Heart left ventricle (tissue), 16 donors: ENCODE data around the gene GTPBP10. TPM values are rescaled to one million over a fixed set of nuclear protein-coding genes. Genes with fewer than 3 reads are reported as not detected.

Experiments
- ATAC-seq, 4 donors: fragments of 200-7000 bp; cut with Tn5 transposase; one replicate each; pipeline ENCODE4 v1.9.1; 2020 to 2022; ENCODE audit warnings: moderate library complexity in 4 of 4, mild to moderate bottlenecking in 3 of 4, moderate number of reproducible peaks in 1 of 4
- DNase-seq, 5 donors: peaks; one replicate each; pipeline ENCODE4 v3.0.0-alpha.2; 2020
- H3K27ac ChIP-seq, 12 donors: fragments of 200-600 bp; sonication (generic) in 4 of 12; one replicate each; pipeline versions ENCODE4 v1.5.0 to v1.8.0; 2016 to 2022; ENCODE audit warnings: mild to moderate bottlenecking in 2 of 12
- H3K27me3 ChIP-seq, 9 donors: fragments of 200-600 bp; sonication (generic) in 2 of 9; one replicate each; pipeline versions ENCODE4 v1.5.1 to v1.8.0; 2016 to 2022; ENCODE audit warnings: mild to moderate bottlenecking in 3 of 9
- H3K36me3 ChIP-seq, 9 donors: fragments of 200-600 bp; sonication (generic) in 2 of 9; one replicate each; pipeline versions ENCODE4 v1.5.0 to v1.8.0; 2018 to 2022; ENCODE audit warnings: mild to moderate bottlenecking in 2 of 9
- H3K4me1 ChIP-seq, 12 donors: fragments of 200-600 bp; sonication (generic) in 4 of 12; one replicate each; pipeline versions ENCODE4 v1.5.0 to v1.8.0; 2016 to 2022; ENCODE audit warnings: mild to moderate bottlenecking in 3 of 12
- H3K4me3 ChIP-seq, 12 donors: fragments of 200-600 bp; sonication (generic) in 4 of 12; one replicate each; pipeline versions ENCODE4 v1.5.0 to v1.8.0; 2017 to 2022; ENCODE audit warnings: mild to moderate bottlenecking in 9 of 12, moderate library complexity in 4 of 12
- H3K9me3 ChIP-seq, 12 donors: fragments of 200-600 bp; sonication (generic) in 4 of 12; one replicate each; pipeline versions ENCODE4 v1.5.0 to v1.8.0; 2016 to 2022; ENCODE audit warnings: mild to moderate bottlenecking in 1 of 12
- POLR2A ChIP-seq, 2 donors: fragments of 450-650 bp; IDR thresholded peaks; one replicate each; pipeline ENCODE4 v1.6.1; 2017; ENCODE audit warnings: antibody characterized with exemption in 2 of 2, mild to moderate bottlenecking in 2 of 2, moderate library complexity in 2 of 2
- WGBS, 4 donors: extraction: QIAGEN DNeasy Blood & Tissue Kit in 2 of 4; methylation state at CpG; one replicate each; pipeline versions ENCODE4 v1.1.5 to v1.1.7; 2013 to 2018; 5-methylcytosine and 5-hydroxymethylcytosine counted together
- intact Hi-C, 10 donors: fragments of 100-400 bp; cut with DNase I; formaldehyde crosslinking; loops; one replicate each; pipeline versions ENCODE4 v1.11.1 to v1.14.2; 2022
- polyA plus RNA-seq, 2 donors: library from polyadenylated mRNA; stranded (reverse); fragments of 200-250 nt; gene quantifications; one replicate each; pipeline ENCODE4 v1.2.3, GENCODE V29; 2013
- total RNA-seq, 9 donors: library from RNA; depleted of rRNA in 2 of 9; stranded (reverse); fragments of >200 nt in 2 of 9; fragmentation: NEBNext Ultra II Directional in 3 of 9; extraction: Animal tissue kit (Norgen Biotek cat#: 25700) in 3 of 9; gene quantifications; one replicate each; pipeline versions ENCODE4 v1.1.0 to v1.2.4, GENCODE V29; 2016 to 2023
- TF ChIP-seq, protein P1 (sequence below), 12 donors: fragments of 200-600 bp; sonication (generic) in 4 of 12; IDR thresholded peaks; one replicate each; pipeline versions ENCODE4 v1.5.0 to v1.8.0; 2018 to 2022; ENCODE audit warnings: antibody characterized with exemption in 12 of 12, mild to moderate bottlenecking in 5 of 12
- donor health status: ischemic (EF 13 %, LVEDD 7.1; RV severe dilation, severe dysfunction).
- donor health status: healthy with polysubstance abuse.
- donor health status: DM: no; HTN: yes; CAD: no.
- donor health status: DM: no; HTN: no; CAD: no.
- donor health status: ischemic (EF 25% LVEDD 6.9; RV normal size, moderate dysfunction).
- donor health status: ischemic (EF 25% LVEDD 5.7; RV mildly dilated, moderate dysfunction).
- donor health status: healthy.
- donor health status: DM: yes; HTN: yes; CAD: no.
- donor health status: ischemic (EF 35%, LVEDD 5.7; RV mildly dilated, moderate dysfunction).
- donor health status: nonischemic (EF 11% LVEDD 7.7; RV severe dilation, severe dysfunction).
- donor health status: DM: yes; HTN: yes; CAD: no.
- donor health status: PGD.
- donor health status: ischemic (EF 29% LVEDD 5.4; RV normal size, mild dysfunction).
- donor health status: nonischemic (EF 23%, LVEDD 6.1; RV moderate dilation, normal function).

The GTPBP10 gene
- total and polyA plus RNA-seq, 11 donors: 8.2 to 28.4 (median 19.6) TPM

DNA sequence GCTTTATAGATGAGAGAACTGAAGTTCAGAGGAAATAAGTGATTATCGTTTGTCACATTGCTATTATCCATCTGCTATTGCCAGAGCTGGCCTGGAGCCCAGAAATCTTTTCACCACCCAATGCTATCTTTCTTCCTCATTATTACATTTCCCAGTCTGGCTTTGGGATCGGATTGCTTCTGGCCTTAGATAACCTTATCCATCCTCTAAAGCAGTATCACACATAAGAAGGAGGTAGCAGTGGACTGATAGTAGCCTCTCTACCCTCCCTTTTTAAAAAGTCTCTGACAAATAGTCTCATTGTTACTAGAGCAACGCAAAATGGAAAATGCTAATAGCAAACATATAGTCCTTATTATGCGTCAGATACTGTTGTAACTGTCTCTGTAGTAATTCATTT, 55.5 kb downstream of the GTPBP10 start:
- H3K4me1 ChIP-seq: peaks cover 0 to 25% (median 11%) of the 10 kb centered on the region in 12 donors
- WGBS, 4 donors: 23 to 29% (median 24%) methylated on average over 4 of the region's 4 CpGs
- peaks cover 0 to 11% (median 0%) of the 10 kb centered on the region in 12 donors for H3K9me3 ChIP-seq
- no peak overlapping the region for H3K4me3 ChIP-seq
- H3K27me3 ChIP-seq: no peaks in the 10 kb centered on the region
- TF ChIP-seq, protein P1, sequence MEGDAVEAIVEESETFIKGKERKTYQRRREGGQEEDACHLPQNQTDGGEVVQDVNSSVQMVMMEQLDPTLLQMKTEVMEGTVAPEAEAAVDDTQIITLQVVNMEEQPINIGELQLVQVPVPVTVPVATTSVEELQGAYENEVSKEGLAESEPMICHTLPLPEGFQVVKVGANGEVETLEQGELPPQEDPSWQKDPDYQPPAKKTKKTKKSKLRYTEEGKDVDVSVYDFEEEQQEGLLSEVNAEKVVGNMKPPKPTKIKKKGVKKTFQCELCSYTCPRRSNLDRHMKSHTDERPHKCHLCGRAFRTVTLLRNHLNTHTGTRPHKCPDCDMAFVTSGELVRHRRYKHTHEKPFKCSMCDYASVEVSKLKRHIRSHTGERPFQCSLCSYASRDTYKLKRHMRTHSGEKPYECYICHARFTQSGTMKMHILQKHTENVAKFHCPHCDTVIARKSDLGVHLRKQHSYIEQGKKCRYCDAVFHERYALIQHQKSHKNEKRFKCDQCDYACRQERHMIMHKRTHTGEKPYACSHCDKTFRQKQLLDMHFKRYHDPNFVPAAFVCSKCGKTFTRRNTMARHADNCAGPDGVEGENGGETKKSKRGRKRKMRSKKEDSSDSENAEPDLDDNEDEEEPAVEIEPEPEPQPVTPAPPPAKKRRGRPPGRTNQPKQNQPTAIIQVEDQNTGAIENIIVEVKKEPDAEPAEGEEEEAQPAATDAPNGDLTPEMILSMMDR (IDR thresholded peaks at IDR 0.05): no peak
- TF ChIP-seq POLR2A (IDR thresholded peaks at IDR 0.05): no peak
- peaks cover 0 to 20% (median 3%) of the 10 kb centered on the region in 9 donors for H3K36me3 ChIP-seq
- intact Hi-C loops: loop anchor here in 7 of 10 donors (2.0 to 10.0 kb wide), 3 partner anchors 55 to 57 kb away; partner anchors contain the start of gene GTPBP10 (in 7 of the 7)
- H3K27ac ChIP-seq: no peak overlapping the region
- ATAC-seq (no peak), DNase-seq (no peak)

DNA sequence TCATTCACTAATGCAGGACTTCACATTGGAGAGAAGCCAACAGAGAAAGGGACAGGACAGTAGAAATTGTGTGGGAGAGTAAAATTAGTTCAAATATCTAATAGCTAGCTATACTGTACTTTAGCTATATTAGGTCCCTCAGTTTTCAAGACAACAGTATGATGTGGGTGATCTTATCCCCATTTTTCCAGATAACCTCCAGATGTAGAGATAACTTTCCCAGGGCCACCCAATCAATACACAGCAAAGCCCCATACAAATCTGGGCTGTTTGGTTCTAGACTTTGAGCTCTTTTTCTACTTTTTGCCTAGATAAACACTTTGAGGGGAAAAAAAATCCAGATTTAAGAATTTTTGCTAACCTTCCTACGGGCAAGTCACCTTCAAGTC, 56.3 kb downstream of the GTPBP10 start:
- peaks cover 0 to 11% (median 0%) of the 10 kb centered on the region in 12 donors for H3K9me3 ChIP-seq
- TF ChIP-seq, protein P1 (IDR thresholded peaks at IDR 0.05): no peak
- no peak for TF ChIP-seq POLR2A (IDR thresholded peaks at IDR 0.05)
- DNase-seq (no peak), ATAC-seq (no peak)
- 25 to 45% (median 41%) methylated on average over 1 of the region's 1 CpG for whole genome bisulfite sequencing, 4 donors
- peak overlapping the region; percentile 44 to 87 (median 78) for H3K4me3 ChIP-seq
- H3K4me1 ChIP-seq: peaks cover 0 to 33% (median 11%) of the 10 kb centered on the region in 12 donors
- H3K27me3 ChIP-seq: no peaks in the 10 kb centered on the region
- peaks cover 0 to 27% (median 3%) of the 10 kb centered on the region in 9 donors for H3K36me3 ChIP-seq
- intact Hi-C loops: loop anchor here in 8 of 10 donors (1.0 to 10.0 kb wide), 4 partner anchors 55 to 58 kb away; partner anchors contain the start of gene GTPBP10 (in 8 of the 8)
- peak overlapping the region in 10 of 12 donors; percentile 87 to 97 (median 95) for H3K27ac ChIP-seq

DNA sequence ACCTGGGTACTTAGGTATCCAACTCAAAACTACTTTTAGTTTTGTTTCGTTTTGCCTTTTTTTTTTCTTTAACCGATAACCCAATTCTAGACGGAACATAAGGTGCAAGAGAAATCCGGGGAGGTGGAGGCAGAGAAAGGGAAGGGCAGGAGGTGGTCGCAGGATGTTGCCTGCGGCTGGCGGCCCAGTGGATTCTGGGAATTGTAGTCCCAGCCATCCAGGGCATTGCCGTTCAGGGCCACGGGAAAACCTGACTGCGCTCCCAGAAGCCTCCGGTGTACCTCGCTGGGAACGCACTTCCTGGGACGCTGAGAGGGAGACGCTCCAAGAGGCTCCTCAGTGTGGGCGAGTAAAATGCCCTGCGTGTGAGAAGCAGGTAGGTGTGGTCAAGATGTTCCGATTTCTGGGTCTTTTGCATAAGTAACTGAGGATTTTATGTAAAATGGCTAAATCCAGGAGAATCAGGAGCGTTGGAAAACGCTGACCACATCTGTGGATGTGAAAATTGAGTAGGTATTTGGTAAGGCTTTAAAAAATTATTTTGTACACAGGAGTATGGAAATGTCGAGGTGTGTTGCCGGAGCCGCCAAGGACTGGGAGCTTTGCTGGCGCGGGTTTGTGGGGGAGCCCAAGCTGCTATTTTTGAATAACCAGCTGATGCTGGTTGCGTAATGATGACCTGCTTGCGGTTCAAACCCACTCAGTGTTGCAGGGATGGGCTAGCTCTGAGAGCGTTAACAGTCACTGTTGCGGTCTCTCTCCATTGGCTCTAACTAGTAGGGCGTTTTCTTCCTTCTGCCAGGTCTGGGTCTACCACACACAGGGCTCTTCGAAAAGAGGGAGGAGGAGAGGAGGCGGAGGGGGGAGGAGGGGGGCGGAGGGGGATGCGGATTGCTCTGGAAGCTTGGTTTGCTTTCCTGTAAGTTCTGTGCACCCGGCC, 56.9 kb downstream of the GTPBP10 start, which contains the start of gene CLDN12:
Gene CLDN12, plus strand, starts transcription at position 288 of the 940 bp plus-strand sequence. CDS start 9,216 bp downstream, outside the sequence.
- 0 to 1% (median 1%) methylated on average over 32 to 35 of the region's 35 CpGs for WGBS, 4 donors
- TF ChIP-seq POLR2A (IDR thresholded peaks at IDR 0.05): peak in 1 of 2 donors; percentile 69
- TF ChIP-seq, protein P1 (IDR thresholded peaks at IDR 0.05): no peak
- peak within 1 kb of the TSS; percentile 77 to 97 (median 94) for H3K27ac ChIP-seq
- intact Hi-C loops: loop anchor here in 8 of 10 donors (1.0 to 10.0 kb wide), 4 partner anchors 56 to 59 kb away; partner anchors contain the start of gene GTPBP10 (in 8 of the 8)
- H3K27me3 ChIP-seq: no peaks in the 10 kb centered on the region
- DNase-seq (peak; percentile 87 to 93 (median 89)), ATAC-seq (peak; percentile 95 to 98 (median 96))
- H3K36me3 ChIP-seq: peaks cover 0 to 34% (median 6%) of the 10 kb centered on the region in 9 donors
- peak within 1 kb of the TSS; percentile 44 to 87 (median 78) for H3K4me3 ChIP-seq
- H3K9me3 ChIP-seq: peaks cover 0 to 11% (median 0%) of the 10 kb centered on the region in 12 donors
- peaks cover 0 to 36% (median 11%) of the 10 kb centered on the region in 12 donors for H3K4me1 ChIP-seq
